GM12801 (cell line): ENCODE results near the gene UBXN7.

ENCODE experiments used
- CTCF ChIP-seq: IDR thresholded peaks from one replicate; pipeline ENCODE4 v1.5.1; 2011; ENCODE audit warnings: control low read depth; ENCODE audit not compliant: insufficient read length; ENCODE audit errors: extremely low read depth

The UBXN7 gene

DNA sequence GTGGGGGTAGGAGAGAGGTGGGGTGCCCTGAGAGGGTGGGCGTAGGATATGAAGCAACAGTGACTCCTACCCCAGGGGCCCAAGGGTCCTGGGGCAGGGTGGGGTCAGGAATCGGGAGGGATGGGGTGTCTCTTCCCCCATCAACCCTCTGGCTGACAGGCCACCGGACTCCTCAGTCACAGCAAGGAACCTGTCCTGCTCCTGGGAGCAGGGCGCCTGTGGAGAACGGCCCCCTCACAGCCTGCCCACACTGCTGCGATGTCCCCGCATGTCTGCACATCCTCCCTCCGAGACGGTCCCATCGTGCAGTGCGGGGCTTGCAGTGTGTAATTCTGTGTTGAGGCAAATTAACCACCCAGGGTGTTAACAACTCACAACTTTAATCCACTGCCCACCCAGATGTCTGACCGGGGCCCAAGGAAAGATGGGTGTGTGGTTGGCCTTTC is 96.7 kb downstream of the UBXN7 start:
- TF ChIP-seq CTCF, result no peak

DNA sequence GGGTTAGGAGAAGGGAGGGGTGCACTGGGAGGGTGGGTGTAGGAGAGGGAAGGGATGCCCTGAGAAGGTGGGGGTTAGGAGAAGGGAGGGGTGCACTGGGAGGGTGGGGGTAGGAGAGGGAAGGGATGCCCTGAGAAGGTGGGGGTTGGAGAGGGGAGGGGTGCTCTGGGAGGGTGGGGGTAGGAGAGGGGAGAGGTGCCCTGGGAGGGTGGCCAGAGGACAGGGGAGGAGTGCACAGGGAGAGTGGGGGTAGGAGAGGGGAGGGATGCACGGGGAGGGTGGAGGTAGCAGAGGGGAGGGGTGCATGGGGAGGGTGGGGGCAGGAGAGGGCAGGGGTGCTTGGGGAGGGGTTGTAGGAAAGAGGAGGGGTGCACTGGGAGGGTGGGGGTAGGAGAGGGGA is 97.2 kb downstream of the UBXN7 start:
- TF ChIP-seq CTCF, result no peak

GRCh38 chr3:196332168-196332567 is 100.1 kb downstream of the UBXN7 start:
- no peak for TF ChIP-seq CTCF

- no peak for TF ChIP-seq CTCF
These were observed 104.8 kb downstream of the UBXN7 start for GRCh38 chr3:196327405-196327804.

DNA sequence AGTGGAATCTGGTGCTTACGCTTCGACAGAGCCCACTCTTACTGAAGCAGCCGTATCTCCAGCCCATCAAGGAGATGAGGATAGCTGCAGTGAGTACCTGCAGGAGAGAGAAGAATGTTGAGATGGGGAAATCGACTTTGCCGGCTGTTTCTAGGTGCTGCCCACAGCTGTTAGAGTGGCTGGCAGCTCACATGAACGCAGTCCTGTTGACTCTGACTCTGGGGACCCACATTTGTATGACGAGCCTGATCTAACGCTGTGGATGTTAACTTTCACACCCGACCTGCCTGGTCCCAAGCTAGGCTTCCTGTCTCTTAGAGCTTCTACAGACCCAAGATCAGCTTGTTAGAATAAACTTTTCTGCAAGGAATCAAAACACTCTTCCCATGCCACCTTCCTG is 105.3 kb downstream of the UBXN7 start:
- no peak for TF ChIP-seq CTCF

GRCh38 chr3:196323691-196324090 is 108.5 kb downstream of the UBXN7 start:
- no peak for TF ChIP-seq CTCF

DNA sequence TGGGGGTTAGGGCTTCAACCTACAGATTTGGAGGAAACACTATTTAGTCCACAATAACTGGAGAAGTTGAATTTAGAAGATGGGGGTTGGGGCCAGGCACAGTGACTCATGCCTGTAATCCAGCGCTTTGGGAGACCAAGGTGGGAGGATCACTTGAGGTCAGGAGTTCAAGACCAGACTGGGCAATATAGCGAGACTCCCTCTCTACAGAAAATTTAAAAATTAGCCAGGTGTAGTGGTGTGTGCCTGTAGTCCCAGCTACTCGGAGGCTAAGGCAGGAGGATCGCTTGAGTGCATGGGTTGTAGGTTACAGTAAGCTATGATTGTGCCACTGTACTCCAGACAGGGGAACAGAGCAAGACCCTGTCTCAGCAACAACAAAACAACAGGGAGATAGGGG is 109.2 kb downstream of the UBXN7 start:
- no peak for TF ChIP-seq CTCF

GRCh38 chr3:196321162-196321561 is 111.1 kb downstream of the UBXN7 start:
- no peak for TF ChIP-seq CTCF
